GM12891 (cell line): Measurements from ENCODE around the gene CLDN3.

Experiments used
- PAX5 ChIP-seq: IDR thresholded peaks from 2 replicates; pipeline ENCODE4 v1.6.1; 2011; ENCODE audit warnings: low read length, moderate library complexity, mild to moderate bottlenecking; ENCODE audit not compliant: insufficient read depth, severe bottlenecking
- POLR2A ChIP-seq: IDR thresholded peaks from 2 replicates; pipeline ENCODE4 v1.6.1; 2011; ENCODE audit warnings: low read depth, low read length, control low read depth
- POLR2AphosphoS5 ChIP-seq: IDR thresholded peaks from 2 replicates; pipeline ENCODE4 v1.6.1; 2011; ENCODE audit warnings: low read depth, low read length, control low read depth
- POU2F2 ChIP-seq: IDR thresholded peaks from 2 replicates; pipeline ENCODE4 v1.6.1; 2011; ENCODE audit warnings: low read depth, mild to moderate bottlenecking, control low read depth, low read length, moderate library complexity
- SPI1 ChIP-seq: IDR thresholded peaks from 2 replicates; pipeline ENCODE4 v1.6.1; 2011; ENCODE audit warnings: low read depth, low read length, control low read depth
- TAF1 ChIP-seq: IDR thresholded peaks from 2 replicates; pipeline ENCODE4 v1.6.1; 2011; ENCODE audit warnings: low read depth, low read length, control low read depth

DNA sequence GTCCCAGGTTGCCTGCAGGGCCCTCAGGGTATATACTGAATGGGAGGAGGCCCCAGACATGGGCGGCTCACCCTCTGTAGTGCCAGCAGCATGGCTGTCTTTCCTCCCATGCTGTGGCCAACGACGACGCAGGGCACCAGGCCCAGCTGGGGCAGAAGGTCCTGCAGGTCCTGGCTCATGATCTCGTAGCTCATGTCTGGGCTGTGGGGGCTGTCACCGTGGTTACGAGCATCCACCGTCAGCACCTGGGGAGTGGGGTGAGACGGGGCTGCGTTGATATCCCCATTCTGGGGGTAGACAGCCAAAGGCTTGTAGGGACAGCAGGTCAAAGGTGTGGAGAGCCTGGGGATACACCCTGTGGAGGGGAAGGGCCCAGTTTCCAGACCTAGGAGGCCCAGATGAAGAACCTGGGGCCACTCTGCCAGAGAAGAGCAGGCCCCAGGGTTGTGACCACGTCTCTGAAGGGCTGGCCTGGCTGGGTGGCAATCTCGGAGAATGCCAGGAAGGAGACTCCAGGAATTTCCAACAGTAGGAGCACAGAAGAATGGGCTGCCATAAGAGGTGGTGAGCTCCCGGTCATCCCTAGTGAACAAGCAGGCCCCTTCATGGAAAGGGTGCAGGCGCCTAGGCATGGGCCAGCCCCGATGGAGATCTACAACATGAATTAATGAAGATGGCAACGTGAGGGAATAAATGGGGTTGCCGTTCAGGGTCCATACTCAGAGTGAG lies 32.4 kb downstream of the CLDN3 start:
- no peak for TF ChIP-seq POLR2AphosphoS5
- TF ChIP-seq TAF1 = no peak
- TF ChIP-seq POLR2A = no peak
- TF ChIP-seq POU2F2 = no peak
- no peak for TF ChIP-seq PAX5
- no peak for TF ChIP-seq SPI1
